Measurements from ENCODE around the gene BMPR1B. TPM values are rescaled to one million over a fixed set of nuclear protein-coding genes. Genes with fewer than 3 reads are reported as not detected.

BMPR1B gene
- total RNA-seq, 1 experiment from 2014 or later: 0.62 TPM

DNA sequence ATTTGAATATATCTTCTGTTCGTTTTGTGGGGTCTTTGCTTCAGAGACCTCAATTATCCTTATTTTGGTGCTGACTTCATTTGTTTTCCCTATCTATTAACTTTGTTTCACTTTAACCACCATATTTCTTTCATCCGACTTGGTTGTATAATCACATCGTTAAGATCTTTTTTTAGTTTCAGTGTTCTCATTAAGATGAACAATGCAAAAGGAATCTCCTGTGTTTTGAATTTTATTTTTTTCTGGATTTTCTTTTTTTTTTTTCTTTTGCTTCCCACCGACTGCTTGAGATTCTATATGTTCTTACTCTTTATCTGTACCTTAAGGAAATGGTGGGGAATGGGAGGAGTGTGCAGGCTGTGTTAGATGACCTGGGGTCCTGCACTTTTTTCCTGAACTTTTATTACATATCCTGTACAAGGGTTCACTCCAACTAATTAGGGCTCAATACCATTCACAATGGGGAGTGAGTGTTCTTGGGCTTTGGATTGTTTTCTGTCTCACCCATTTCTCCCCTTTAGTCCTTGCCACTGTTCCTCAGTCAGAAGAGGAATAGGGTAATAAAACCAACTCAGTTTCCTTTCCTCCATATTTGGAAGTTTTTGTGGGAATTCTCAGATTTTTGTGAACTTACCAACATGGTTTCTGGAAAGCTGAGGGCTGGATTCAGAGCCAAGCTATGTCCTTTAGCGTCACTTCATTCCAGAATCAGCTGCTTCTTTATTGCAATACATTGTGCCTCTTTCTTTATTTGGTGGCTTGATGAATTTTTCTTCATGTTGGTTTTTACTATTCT, 43.2 kb upstream of the BMPR1B start:
- Histone ChIP-seq H3K36me3 (ENCODE audit: control insufficient read depth, insufficient read depth, low read length) (no peaks in the 10 kb centered on the region), H3K4me1 (ENCODE audit: control insufficient read depth, insufficient read depth, low read length) (no peaks in the 10 kb centered on the region), H3K4me3 (ENCODE audit: low read depth in 2 of 2, low read length in 2 of 2) (no peak overlapping the region), H3K9me3 (ENCODE audit: control insufficient read depth, insufficient read depth, low read depth, low read length) (no peaks in the 10 kb centered on the region), H3K27me3 (ENCODE audit: control insufficient read depth, insufficient read depth, low read length) (0 out of 2 replicates have a peak, but pooled peaks cover 2% of the 10 kb centered on the region), H3K27ac (ENCODE audit: low read length) (no peak overlapping the region)
- no peak for ATAC-seq
- TF ChIP-seq, protein P1, sequence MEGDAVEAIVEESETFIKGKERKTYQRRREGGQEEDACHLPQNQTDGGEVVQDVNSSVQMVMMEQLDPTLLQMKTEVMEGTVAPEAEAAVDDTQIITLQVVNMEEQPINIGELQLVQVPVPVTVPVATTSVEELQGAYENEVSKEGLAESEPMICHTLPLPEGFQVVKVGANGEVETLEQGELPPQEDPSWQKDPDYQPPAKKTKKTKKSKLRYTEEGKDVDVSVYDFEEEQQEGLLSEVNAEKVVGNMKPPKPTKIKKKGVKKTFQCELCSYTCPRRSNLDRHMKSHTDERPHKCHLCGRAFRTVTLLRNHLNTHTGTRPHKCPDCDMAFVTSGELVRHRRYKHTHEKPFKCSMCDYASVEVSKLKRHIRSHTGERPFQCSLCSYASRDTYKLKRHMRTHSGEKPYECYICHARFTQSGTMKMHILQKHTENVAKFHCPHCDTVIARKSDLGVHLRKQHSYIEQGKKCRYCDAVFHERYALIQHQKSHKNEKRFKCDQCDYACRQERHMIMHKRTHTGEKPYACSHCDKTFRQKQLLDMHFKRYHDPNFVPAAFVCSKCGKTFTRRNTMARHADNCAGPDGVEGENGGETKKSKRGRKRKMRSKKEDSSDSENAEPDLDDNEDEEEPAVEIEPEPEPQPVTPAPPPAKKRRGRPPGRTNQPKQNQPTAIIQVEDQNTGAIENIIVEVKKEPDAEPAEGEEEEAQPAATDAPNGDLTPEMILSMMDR (IDR thresholded peaks at IDR 0.05): no peak
- TF ChIP-seq, protein P2, sequence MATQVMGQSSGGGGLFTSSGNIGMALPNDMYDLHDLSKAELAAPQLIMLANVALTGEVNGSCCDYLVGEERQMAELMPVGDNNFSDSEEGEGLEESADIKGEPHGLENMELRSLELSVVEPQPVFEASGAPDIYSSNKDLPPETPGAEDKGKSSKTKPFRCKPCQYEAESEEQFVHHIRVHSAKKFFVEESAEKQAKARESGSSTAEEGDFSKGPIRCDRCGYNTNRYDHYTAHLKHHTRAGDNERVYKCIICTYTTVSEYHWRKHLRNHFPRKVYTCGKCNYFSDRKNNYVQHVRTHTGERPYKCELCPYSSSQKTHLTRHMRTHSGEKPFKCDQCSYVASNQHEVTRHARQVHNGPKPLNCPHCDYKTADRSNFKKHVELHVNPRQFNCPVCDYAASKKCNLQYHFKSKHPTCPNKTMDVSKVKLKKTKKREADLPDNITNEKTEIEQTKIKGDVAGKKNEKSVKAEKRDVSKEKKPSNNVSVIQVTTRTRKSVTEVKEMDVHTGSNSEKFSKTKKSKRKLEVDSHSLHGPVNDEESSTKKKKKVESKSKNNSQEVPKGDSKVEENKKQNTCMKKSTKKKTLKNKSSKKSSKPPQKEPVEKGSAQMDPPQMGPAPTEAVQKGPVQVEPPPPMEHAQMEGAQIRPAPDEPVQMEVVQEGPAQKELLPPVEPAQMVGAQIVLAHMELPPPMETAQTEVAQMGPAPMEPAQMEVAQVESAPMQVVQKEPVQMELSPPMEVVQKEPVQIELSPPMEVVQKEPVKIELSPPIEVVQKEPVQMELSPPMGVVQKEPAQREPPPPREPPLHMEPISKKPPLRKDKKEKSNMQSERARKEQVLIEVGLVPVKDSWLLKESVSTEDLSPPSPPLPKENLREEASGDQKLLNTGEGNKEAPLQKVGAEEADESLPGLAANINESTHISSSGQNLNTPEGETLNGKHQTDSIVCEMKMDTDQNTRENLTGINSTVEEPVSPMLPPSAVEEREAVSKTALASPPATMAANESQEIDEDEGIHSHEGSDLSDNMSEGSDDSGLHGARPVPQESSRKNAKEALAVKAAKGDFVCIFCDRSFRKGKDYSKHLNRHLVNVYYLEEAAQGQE (IDR thresholded peaks at IDR 0.05; ENCODE audit: insufficient read depth in 1 of 2, low read depth in 2 of 2, low read length in 1 of 2): no peak
- TF ChIP-seq POLR2AphosphoS5 (IDR thresholded peaks at IDR 0.05; ENCODE audit: low read depth, low read length): no peak
- no peak for TF ChIP-seq SIN3A (IDR thresholded peaks at IDR 0.05; ENCODE audit: borderline replicate concordance, insufficient read depth, low read depth, low read length)
- TF ChIP-seq TCF7L2 (IDR thresholded peaks at IDR 0.05; ENCODE audit: low read depth, low read length): no peak
- CTCF ChIA-PET: no interaction called here
- intact Hi-C loops (cut with micrococcal nuclease; ENCODE audit: unreplicated experiment): no loop called here
- POLR2A ChIA-PET: no interaction called here
- BruUV-seq (replicated peaks): no TSS peak
- in situ Hi-C loops (cut with HindIII; ENCODE audit: low pct_unique_long_range_greater_than_20kb, low sequenced_read_pairs): no loop called here
- DNase-seq (ENCODE audit: low read depth, low spot score): no peak

DNA sequence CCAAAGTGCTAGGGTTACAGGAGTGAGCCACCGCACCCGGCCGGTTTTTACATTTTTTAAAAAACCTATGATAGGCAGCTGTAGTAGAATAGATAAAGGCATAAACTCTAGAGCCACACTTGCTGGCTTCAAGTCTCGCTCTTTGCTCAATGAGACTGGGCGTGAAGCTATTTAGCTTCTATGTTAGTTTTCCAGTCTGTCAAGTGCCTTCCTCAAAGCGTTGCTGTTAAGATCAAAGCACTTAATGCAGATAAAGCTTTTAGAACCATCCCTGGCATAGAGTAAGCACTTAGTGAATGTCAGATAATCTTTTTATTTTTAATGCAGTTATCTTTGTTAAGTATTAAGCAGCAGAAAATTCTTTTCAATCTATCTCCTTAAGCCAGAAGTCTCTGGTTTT, 42.0 kb upstream of the BMPR1B start:
- Histone ChIP-seq H3K36me3 (ENCODE audit: control insufficient read depth, insufficient read depth, low read length) (no peaks in the 10 kb centered on the region), H3K4me3 (ENCODE audit: low read depth in 2 of 2, low read length in 2 of 2) (no peak overlapping the region), H3K27me3 (ENCODE audit: control insufficient read depth, insufficient read depth, low read length) (0 out of 2 replicates have a peak, but pooled peaks cover 2% of the 10 kb centered on the region), H3K27ac (ENCODE audit: low read length) (no peak overlapping the region), H3K4me1 (ENCODE audit: control insufficient read depth, insufficient read depth, low read length) (no peaks in the 10 kb centered on the region), H3K9me3 (ENCODE audit: control insufficient read depth, insufficient read depth, low read depth, low read length) (no peaks in the 10 kb centered on the region)
- ATAC-seq (no peak), DNase-seq (ENCODE audit: low read depth, low spot score) (no peak)
- intact Hi-C loops (cut with micrococcal nuclease; ENCODE audit: unreplicated experiment) (no loop called here), in situ Hi-C loops (cut with HindIII; ENCODE audit: low pct_unique_long_range_greater_than_20kb, low sequenced_read_pairs) (no loop called here)
- TF ChIP-seq TCF7L2 (IDR thresholded peaks at IDR 0.05; ENCODE audit: low read depth, low read length) (no peak), POLR2AphosphoS5 (IDR thresholded peaks at IDR 0.05; ENCODE audit: low read depth, low read length) (no peak), SIN3A (IDR thresholded peaks at IDR 0.05; ENCODE audit: borderline replicate concordance, insufficient read depth, low read depth, low read length) (no peak)
- TF ChIP-seq, protein P1 (IDR thresholded peaks at IDR 0.05): no peak
- TF ChIP-seq, protein P2 (IDR thresholded peaks at IDR 0.05; ENCODE audit: insufficient read depth in 1 of 2, low read depth in 2 of 2, low read length in 1 of 2): no peak
- no TSS peak for BruUV-seq (replicated peaks)
- POLR2A ChIA-PET: no interaction called here
- CTCF ChIA-PET: no interaction called here
